OCI-LY1 (cell line): ENCODE measurements around the gene CD300LG.
"Not testable (repeated sequence)": the region's sequence is repeated elsewhere in the genome, so short reads cannot be mapped to it uniquely, and the experiment has no call there.

Experiments used
- H2AFZ ChIP-seq: fragments of 200-600 bp; sonication (generic), shearing (Covaris generic); 2 replicates; pipeline ENCODE4 v1.6.0; 2014; ENCODE audit warnings: antibody characterized with exemption, mild to moderate bottlenecking, low read length
- H3F3A ChIP-seq: fragments of 200-600 bp; sonication (generic), shearing (Covaris generic); 2 replicates; pipeline ENCODE4 v1.6.0; 2014; ENCODE audit warnings: mild to moderate bottlenecking, antibody characterized with exemption, low read length, moderate library complexity; ENCODE audit not compliant: insufficient read depth
- H3K27ac ChIP-seq: fragments of 200-600 bp; sonication (generic); 2 replicates; pipeline ENCODE4 v1.5.1; 2014; ENCODE audit warnings: low read length, mixed run types, mild to moderate bottlenecking, low read depth; ENCODE audit not compliant: poor library complexity, severe bottlenecking
- H3K27me3 ChIP-seq: fragments of 200-600 bp; sonication (generic); 2 replicates; pipeline ENCODE4 v1.6.0; 2014; ENCODE audit warnings: antibody characterized with exemption, mild to moderate bottlenecking, low read length, moderate library complexity; ENCODE audit not compliant: insufficient read depth
- H3K36me3 ChIP-seq: fragments of 200-600 bp; sonication (generic); 2 replicates; pipeline ENCODE4 v1.6.1; 2014; ENCODE audit warnings: mild to moderate bottlenecking, antibody characterized with exemption, low read length, moderate library complexity, mixed read lengths; ENCODE audit not compliant: insufficient read depth
- H3K4me1 ChIP-seq: fragments of 200-600 bp; sonication (generic); 2 replicates; pipeline ENCODE4 v1.5.1; 2014; ENCODE audit warnings: mild to moderate bottlenecking, low read length, moderate library complexity; ENCODE audit not compliant: insufficient read depth, severe bottlenecking
- H3K4me2 ChIP-seq: fragments of 200-600 bp; sonication (generic), shearing (Covaris generic); 2 replicates; pipeline ENCODE4 v1.6.1; 2014; ENCODE audit warnings: low read length
- H3K4me3 ChIP-seq: fragments of 200-600 bp; sonication (generic); 2 replicates; pipeline ENCODE4 v1.5.1; 2014; ENCODE audit warnings: low read length, low read depth, mild to moderate bottlenecking, mixed read lengths; ENCODE audit not compliant: poor library complexity, severe bottlenecking
- H3K79me2 ChIP-seq: fragments of 200-600 bp; shearing (Covaris generic); 2 replicates; pipeline ENCODE4 v1.6.1; 2016; ENCODE audit warnings: mixed run types, low read length, mixed read lengths; ENCODE audit not compliant: insufficient read depth
- H3K9ac ChIP-seq: fragments of 200-600 bp; sonication (generic), shearing (Covaris generic); 2 replicates; pipeline ENCODE4 v1.6.1; 2014; ENCODE audit warnings: mild to moderate bottlenecking, low read length, mixed read lengths
- H3K9me2 ChIP-seq: fragments of 200-600 bp; sonication (generic), shearing (Covaris generic); 2 replicates; pipeline ENCODE4 v1.6.1; 2014; ENCODE audit warnings: low read depth, mild to moderate bottlenecking, low read length, mixed read lengths
- H3K9me3 ChIP-seq: fragments of 200-600 bp; shearing (Covaris generic); 2 replicates; pipeline ENCODE4 v1.6.1; 2014; ENCODE audit warnings: low read length, mixed read lengths
- H4K20me1 ChIP-seq: fragments of 200-600 bp; sonication (generic), shearing (Covaris generic); 2 replicates; pipeline ENCODE4 v1.6.0; 2016; ENCODE audit warnings: mild to moderate bottlenecking, low read length; ENCODE audit not compliant: insufficient read depth
- EZH2 ChIP-seq: fragments of 200-600 bp; sonication (generic), shearing (Covaris generic); IDR thresholded peaks from 2 replicates; pipeline ENCODE4 v1.8.0; 2017; ENCODE audit warnings: borderline replicate concordance, mixed run types, mild to moderate bottlenecking, antibody characterized with exemption, low read length, moderate library complexity, mixed read lengths
- TF ChIP-seq, protein P1 (sequence below): fragments of 200-600 bp; sonication (generic), shearing (Covaris generic); IDR thresholded peaks from 2 replicates; pipeline ENCODE4 v1.5.1; 2017; ENCODE audit warnings: mild to moderate bottlenecking, antibody characterized with exemption, low read length, moderate library complexity, mixed read lengths

CD300LG gene

DNA sequence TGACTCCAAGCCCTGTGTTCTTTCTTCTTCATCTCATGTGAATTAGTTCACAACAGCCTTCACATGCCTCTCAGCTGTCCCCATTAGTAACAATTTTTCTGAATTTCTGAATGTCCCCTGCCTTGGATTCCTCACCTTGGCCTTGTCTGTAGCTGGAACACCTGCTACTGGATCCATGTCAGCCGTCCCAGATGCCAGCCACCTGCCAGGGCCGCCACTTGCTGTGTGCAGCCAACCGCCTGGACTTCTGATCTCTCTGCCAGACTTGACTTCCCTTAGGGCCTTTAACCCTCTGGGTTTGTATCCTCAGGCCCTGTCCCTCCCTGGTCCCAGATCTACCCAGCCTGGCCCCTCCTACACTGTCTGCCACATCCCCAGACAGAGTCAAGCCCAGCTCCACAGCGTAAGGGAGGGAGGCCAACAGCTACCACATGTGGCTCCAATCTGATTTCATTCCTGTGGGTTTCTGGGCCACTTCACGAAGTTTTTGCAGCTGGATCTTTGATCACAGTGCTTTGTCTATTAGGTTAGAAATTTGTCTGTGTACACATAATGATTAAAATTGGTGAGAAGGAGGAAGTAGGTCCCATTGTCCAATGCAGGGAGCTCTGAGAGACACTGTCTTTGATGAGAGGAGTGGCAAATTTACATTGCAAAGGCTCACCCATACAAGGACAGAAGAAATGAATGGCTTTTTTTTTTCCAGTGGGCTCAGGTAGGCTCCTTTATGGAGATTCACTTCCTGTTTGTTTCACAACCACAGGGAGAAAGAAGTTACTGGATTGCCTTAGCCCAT, 45.1 kb downstream of the CD300LG start:
- Histone ChIP-seq H3K79me2 (no peaks in the 10 kb centered on the region), H3K4me1 (no peaks in the 10 kb centered on the region), H3K27ac (no peak overlapping the region), H3K27me3 (0 out of 2 replicates have a peak, but pooled peaks cover 12% of the 10 kb centered on the region), H3K36me3 (no peaks in the 10 kb centered on the region), H3K9ac (no peak overlapping the region), H3K4me3 (no peak overlapping the region), H2AFZ (no peak overlapping the region), H3F3A (no peaks in the 10 kb centered on the region), H3K9me2 (no peaks in the 10 kb centered on the region), H3K9me3 (no peaks in the 10 kb centered on the region), H4K20me1 (no peaks in the 10 kb centered on the region), H3K4me2 (no peak overlapping the region)
- TF ChIP-seq EZH2 = no peak
- TF ChIP-seq, protein P1, sequence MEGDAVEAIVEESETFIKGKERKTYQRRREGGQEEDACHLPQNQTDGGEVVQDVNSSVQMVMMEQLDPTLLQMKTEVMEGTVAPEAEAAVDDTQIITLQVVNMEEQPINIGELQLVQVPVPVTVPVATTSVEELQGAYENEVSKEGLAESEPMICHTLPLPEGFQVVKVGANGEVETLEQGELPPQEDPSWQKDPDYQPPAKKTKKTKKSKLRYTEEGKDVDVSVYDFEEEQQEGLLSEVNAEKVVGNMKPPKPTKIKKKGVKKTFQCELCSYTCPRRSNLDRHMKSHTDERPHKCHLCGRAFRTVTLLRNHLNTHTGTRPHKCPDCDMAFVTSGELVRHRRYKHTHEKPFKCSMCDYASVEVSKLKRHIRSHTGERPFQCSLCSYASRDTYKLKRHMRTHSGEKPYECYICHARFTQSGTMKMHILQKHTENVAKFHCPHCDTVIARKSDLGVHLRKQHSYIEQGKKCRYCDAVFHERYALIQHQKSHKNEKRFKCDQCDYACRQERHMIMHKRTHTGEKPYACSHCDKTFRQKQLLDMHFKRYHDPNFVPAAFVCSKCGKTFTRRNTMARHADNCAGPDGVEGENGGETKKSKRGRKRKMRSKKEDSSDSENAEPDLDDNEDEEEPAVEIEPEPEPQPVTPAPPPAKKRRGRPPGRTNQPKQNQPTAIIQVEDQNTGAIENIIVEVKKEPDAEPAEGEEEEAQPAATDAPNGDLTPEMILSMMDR = no peak

DNA sequence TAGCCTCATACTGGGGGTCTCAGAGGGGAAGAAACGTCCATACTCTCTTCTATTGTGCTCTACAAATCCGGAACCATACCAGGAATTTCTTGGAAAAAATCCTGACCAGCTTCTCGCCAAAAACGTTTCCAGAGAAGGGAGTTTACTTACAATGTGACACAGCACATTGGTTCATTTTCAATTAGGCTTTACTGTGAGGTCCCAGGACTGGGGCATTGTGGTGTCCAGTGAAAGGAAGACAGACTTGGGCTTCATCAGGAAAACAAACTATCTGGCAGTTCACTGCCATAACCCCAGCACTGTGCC, 45.6 kb downstream of the CD300LG start:
- H3K79me2 ChIP-seq = no peaks in the 10 kb centered on the region
- no peaks in the 10 kb centered on the region for H3K9me3 ChIP-seq
- H3K36me3 ChIP-seq = no peaks in the 10 kb centered on the region
- no peaks in the 10 kb centered on the region for H3K4me1 ChIP-seq
- H3F3A ChIP-seq = no peaks in the 10 kb centered on the region
- H4K20me1 ChIP-seq = no peaks in the 10 kb centered on the region
- H3K9me2 ChIP-seq = no peaks in the 10 kb centered on the region
- H3K4me3 ChIP-seq = no peak overlapping the region
- no peak overlapping the region for H3K9ac ChIP-seq
- TF ChIP-seq, protein P1 = no peak
- no peak for TF ChIP-seq EZH2
- no peak overlapping the region for H3K27ac ChIP-seq
- H3K27me3 ChIP-seq = 0 out of 2 replicates have a peak, but pooled peaks cover 12% of the 10 kb centered on the region
- no peak overlapping the region for H3K4me2 ChIP-seq
- H2AFZ ChIP-seq = no peak overlapping the region

DNA sequence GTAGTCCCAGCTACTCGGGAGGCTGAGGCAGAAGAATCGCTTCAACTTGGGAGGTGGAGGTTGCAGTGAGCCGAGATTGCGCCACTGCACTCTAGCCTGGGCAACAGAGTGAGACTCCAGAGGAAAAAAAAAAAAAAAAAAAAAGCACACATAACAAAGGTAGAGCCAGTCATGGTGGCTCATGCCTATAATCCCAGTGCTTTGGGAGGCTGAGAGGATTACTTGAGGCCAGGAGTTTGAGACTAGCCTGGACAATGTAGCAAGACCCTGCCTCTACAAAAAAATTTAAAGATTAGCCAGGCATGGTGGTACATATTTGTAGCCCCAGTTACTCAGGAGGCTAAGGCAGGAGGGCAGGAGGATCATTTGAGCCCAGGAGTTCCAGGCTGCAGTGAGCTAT, 47.5 kb downstream of the CD300LG start:
- H3K27ac ChIP-seq, H3K4me1 ChIP-seq, H2AFZ ChIP-seq, H3K4me2 ChIP-seq, H3K79me2 ChIP-seq, H3K9me3 ChIP-seq, H3K4me3 ChIP-seq, H3F3A ChIP-seq, H3K9me2 ChIP-seq, H3K9ac ChIP-seq, H4K20me1 ChIP-seq, H3K36me3 ChIP-seq: not testable (repeated sequence)
- 0 out of 2 replicates have a peak, but pooled peaks cover 12% of the 10 kb centered on the region for H3K27me3 ChIP-seq

DNA sequence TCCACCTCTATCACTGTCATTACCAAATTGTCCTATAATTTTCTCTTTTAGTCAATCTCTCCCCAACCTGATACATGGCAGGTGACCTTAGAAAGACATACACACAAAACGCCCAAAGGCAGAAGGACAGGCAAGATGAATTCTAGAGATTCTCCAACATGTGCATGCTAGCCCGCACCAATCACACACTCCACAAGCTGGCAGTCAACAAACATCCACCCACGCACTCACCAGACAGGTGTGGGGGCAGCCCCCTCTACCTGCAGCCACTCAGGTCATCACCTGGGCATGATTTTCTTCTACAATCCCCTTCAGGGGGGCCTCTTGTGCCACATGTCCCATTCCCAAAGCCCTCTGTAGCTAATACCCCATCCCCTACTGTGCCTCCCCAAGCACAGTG, 50.9 kb downstream of the CD300LG start:
- no peak overlapping the region for H2AFZ ChIP-seq

More for the DNA sequence above, 50.9 kb downstream of the CD300LG start:
- H3K36me3 ChIP-seq = no peaks in the 10 kb centered on the region
- H3K9ac ChIP-seq = no peak overlapping the region
- no peaks in the 10 kb centered on the region for H3F3A ChIP-seq
- peaks cover 6% of the 10 kb centered on the region for H3K4me1 ChIP-seq
- H3K4me2 ChIP-seq = no peak overlapping the region
- H3K27ac ChIP-seq = no peak overlapping the region
- H4K20me1 ChIP-seq = no peaks in the 10 kb centered on the region
- H3K9me2 ChIP-seq = no peaks in the 10 kb centered on the region
- H3K79me2 ChIP-seq = no peaks in the 10 kb centered on the region
- TF ChIP-seq EZH2 = no peak
- TF ChIP-seq, protein P1 = no peak
- H3K4me3 ChIP-seq = no peak overlapping the region
- no peaks in the 10 kb centered on the region for H3K9me3 ChIP-seq
- H3K27me3 ChIP-seq = 0 out of 2 replicates have a peak, but pooled peaks cover 3% of the 10 kb centered on the region
